HTR-8/SVneo (cell line): Measurements from ENCODE around the gene PIGN.
A peak's percentile ranks its signal among the peaks of the same experiment; 100 is the strongest.

Experiments
- DNase-seq: peaks from one replicate; pipeline ENCODE4 v3.0.0; 2011; ENCODE audit warnings: low spot score, mixed read lengths; ENCODE audit not compliant: insufficient read length
- FAIRE-seq: peaks from 2 replicates; lab custom pipeline; 2011; peaks lifted over from hg19 to GRCh38; lab: Jason Lieb, UNC

Gene PIGN

GRCh38 chr18:62186774-62187542 lies at the start of gene PIGN, which contains the start of gene RELCH:
TSS of gene PIGN (minus strand) at chr18:62187056. CDS start at chr18:62161353, 25,703 bp downstream.
TSS of gene RELCH (plus strand) at chr18:62187255. CDS start at chr18:62187506, 251 bp downstream.
- FAIRE-seq = no peak

GRCh38 chr18:62236252-62236651 lies 49.4 kb upstream of the PIGN start:
- FAIRE-seq (no peak), DNase-seq (no peak)

More at GRCh38 chr18:62186774-62187542, at the start of gene PIGN, which contains the start of gene RELCH:
- peak; percentile 89 for DNase-seq

- DNase-seq = no peak
- FAIRE-seq = no peak
Measured at GRCh38 chr18:62226047-62226446, 39.2 kb upstream of the PIGN start.

DNA sequence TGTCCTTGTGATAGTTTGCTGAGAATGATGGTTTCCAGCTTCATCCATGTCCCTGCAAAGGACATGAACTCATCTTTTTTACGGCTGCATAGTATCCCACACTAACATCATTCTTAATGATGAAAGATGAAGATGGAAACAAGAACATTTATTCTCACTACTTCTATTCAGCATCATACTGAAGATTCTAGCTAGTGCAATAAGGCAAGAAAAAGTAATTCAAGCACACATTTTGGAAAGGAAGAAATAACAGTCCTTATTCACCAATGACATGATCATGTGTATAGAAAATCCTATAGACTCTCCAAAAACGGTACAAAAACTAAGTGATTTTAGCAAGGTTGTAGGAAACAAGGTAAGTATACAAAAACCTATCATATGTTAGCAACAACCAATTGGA lies 37.4 kb upstream of the PIGN start:
- DNase-seq = no peak
- FAIRE-seq = no peak

DNA sequence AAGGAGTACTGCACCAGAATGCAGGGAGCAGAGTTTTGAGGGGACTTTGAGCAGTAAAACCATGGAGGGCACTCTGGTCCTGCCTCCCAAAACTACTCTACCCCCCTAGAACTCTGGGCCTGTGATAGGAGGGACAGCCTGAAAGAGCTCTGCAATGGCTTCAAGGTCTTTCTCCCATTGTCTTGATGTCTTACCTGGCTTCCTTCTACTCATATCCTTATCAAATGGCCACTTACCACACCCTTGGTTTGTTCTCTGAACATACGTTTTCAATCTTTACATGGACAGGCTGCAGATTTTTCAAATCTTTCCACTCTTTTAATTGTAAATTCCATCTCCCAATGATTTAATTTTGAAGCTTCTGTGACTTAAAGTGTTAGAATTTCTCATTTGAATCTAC lies 27.9 kb upstream of the PIGN start:
- DNase-seq = no peak
- FAIRE-seq = no peak

GRCh38 chr18:62211325-62211828 lies 24.5 kb upstream of the PIGN start:
- no peak for DNase-seq
- FAIRE-seq = no peak

- no peak for DNase-seq
- no peak for FAIRE-seq
Measured at GRCh38 chr18:62210138-62210537, 23.3 kb upstream of the PIGN start.

DNA sequence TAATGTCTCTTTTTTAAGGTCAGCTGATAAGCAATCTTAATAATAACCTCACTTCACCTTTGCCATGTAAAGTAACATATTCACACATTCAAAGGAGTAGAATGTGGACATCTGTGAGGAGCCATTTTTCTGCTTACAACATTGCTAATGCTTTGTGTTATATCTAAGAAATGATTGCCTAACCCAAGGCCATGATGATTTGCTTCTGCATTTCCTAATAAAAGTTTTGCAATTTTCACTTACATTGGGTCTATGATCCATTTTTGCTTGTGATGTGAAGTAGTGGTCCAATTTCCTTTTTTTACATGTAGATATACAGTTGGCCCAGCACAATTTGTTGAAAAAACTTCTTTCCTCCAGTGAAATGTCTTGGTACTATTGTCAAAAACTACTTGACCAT lies 22.2 kb upstream of the PIGN start:
- DNase-seq (no peak), FAIRE-seq (no peak)

DNA sequence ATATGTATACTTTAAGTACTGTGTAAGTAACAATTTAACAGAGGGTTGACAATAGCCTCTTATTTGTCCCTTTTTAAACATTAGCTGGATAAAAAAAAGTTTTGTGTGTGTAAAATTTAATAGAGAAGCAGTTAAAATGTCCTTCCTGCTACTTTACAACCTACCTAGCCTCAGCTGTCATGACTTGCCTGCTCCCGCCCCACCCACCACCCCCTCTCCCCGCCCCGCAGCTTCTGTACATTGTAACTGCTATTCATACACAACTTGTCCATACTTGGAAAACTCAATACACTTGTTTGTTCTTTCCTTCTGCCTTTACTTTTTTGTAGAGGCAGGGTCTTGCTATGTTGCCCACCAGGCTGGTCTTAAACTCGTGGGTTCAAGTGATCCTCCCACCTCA lies 19.7 kb upstream of the PIGN start:
- FAIRE-seq (no peak), DNase-seq (no peak)

- FAIRE-seq (no peak), DNase-seq (no peak)
Measured at GRCh38 chr18:62205824-62206223, 19.0 kb upstream of the PIGN start.

DNA sequence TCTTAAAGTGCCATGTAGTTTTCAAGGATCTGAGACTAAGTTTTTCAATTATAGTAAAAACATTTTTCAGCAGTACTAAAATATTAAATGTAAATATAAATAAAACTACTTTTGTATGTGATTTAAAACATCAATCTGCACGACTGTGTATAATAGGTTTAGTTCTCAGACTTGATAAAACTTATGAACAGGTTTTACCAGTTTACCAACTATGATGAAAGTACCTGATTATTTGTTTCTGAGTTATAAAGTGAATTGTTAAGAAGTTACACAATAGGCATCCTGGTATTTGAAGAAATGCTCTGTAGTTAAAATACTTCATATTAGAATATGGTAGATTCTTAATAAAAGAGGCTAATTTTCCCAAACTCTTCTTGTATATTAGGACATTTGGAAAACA lies 15.0 kb upstream of the PIGN start:
- FAIRE-seq = no peak
- no peak for DNase-seq

- FAIRE-seq = no peak
- DNase-seq = no peak
Measured at GRCh38 chr18:62200121-62200914, 13.5 kb upstream of the PIGN start.

DNA sequence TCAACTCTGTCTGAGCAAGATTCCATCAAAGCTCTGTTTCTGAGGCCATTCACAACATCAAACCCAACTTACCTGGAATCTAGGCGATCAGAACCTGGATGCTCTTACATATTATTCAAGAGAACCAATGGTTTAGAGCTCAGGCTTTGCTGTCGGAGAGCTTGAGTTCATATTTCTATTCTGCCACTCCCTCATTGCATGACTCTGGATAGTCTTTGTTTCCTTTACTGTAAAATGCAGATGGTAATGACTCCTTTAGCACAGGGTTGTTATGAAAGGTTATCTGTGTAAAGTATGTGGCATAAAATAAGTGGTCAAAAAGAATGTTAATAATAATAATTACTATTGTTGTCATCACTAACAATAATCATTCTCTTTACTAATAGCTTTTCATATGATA lies 12.8 kb upstream of the PIGN start:
- FAIRE-seq = no peak
- no peak for DNase-seq

DNA sequence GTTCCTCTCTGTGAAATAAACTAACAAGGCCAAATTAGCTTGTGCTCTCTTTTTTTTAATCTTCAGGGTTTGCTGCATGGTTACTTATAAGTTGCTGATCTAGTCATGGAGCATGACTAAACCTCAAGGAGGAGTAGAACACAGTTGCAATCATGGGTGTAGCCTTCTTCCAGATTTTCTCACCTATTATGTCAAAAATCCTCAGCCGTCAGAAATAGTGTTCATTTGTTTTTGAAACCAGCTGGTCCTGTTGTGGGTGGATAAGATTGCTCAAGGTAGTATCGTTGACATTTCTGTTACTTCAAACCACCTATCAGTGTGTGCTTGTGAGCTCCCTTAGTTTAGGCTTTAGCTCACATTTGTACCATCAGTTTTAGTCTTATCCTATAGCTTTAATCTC lies 11.4 kb upstream of the PIGN start:
- FAIRE-seq = no peak

DNA sequence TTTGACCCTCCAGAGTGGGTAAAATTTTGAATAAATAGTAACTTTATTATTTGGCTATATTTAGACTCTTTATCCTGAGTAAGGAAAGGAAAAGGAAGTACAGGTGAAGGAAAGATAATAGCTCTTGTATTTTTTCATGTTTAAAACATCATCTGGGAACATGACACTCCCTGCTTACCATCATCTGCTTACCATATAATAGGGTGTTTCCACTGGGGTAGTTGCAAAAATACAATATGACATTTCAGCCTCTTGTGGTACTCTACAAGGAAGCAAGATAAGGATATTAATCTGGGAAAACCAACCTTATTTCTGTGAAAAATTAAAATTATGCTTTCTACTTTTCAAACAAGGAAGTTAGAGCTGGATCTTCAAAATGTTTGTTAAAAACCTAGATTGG lies 10.1 kb upstream of the PIGN start:
- DNase-seq (no peak), FAIRE-seq (no peak)

More for the DNA sequence above, 11.4 kb upstream of the PIGN start:
- no peak for DNase-seq

DNA sequence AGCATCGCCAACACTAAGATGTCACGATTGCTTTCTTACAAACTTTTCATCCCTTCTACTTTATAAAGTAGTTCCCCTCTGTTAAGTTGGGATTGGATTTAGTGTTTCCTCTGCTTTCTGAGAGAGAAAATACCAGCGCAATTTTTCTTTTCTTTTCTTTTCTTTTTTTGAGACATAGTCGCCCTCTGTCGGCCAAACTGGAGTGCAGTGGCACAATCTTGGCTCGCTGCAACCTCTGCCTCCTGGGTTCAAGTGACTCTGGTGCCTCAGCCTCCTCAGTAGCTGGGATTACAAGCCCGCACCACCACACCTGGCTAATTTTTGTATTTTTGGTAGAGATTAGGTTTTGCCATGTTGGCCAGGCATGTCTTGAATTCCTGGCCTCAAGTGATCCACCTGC lies 9.2 kb upstream of the PIGN start:
- DNase-seq (no peak), FAIRE-seq (no peak)

GRCh38 chr18:62189208-62189607 lies 2.4 kb upstream of the PIGN start:
- DNase-seq (no peak), FAIRE-seq (no peak)

- FAIRE-seq (no peak), DNase-seq (no peak)
Measured at GRCh38 chr18:62187543-62188510, 971 bp upstream of the PIGN start.

GRCh38 chr18:62186499-62186773 lies 420 bp downstream of the PIGN start:
- DNase-seq (no peak), FAIRE-seq (no peak)

DNA sequence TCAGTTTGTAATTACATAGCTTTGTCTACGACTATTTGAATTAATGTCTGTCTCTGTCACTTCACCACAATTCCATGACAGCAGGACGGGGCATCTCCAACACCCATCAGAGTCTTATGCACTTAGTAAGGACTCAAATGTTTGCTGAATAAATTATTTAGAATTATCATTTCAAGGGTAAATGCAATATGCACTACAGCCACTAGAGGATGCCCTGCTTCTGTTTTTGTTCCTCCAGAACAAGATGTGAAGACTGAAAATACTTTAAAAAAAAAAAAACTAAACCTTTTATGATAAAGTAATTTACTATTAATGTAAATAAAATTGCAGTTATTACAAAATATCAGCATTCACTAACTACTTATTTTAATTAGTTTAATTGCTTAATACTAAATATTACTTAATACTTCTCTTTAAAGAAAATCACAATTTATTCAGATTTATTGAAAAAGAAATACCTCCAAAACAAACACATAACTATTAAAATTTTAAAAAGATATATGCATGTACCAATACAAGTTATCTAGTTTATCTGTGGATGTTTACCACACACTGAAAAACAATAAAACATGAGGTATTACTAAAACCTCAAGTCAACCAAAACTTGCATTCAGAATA lies 3.2 kb downstream of the PIGN start:
- DNase-seq (no peak), FAIRE-seq (no peak)
